CD4-positive, alpha-beta T cell treated with Interleukin-17A for 1 hour (primary cell): ENCODE measurements around the gene TM2D3.

ENCODE experiments used
- DNase-seq: peaks from one replicate; pipeline ENCODE4 v3.0.0-alpha.2; 2020

Gene TM2D3

GRCh38 chr15:101599091-101599490 is 53.1 kb downstream of the TM2D3 start:
- no peak for DNase-seq

GRCh38 chr15:101597360-101597928 is 54.7 kb downstream of the TM2D3 start:
- DNase-seq: no peak

GRCh38 chr15:101596633-101597032 is 55.5 kb downstream of the TM2D3 start:
- no peak for DNase-seq
